Activated naive CD4-positive, alpha-beta T cell treated with anti-CD3 and anti-CD28 coated beads, Interleukin-2, amount 50 U/mL, for 72 hours (primary cell): Measurements from ENCODE around the gene SWAP70. TPM values are rescaled to one million over a fixed set of nuclear protein-coding genes. Genes with fewer than 3 reads are reported as not detected.
"Not testable (repeated sequence)": the region's sequence is repeated elsewhere in the genome, so short reads cannot be mapped to it uniquely, and the experiment has no call there.

ENCODE experiments used
- ATAC-seq, 2 donors: fragments of 150-1000 bp; cut with Tn5 transposase; 2 replicates each; pipeline ENCODE4 v1.10.0; 2021; ENCODE audit warnings: mild to moderate bottlenecking in 2 of 2, moderate library complexity in 2 of 2
- DNase-seq, 2 donors: peaks; one replicate each; pipeline ENCODE4 v3.0.0; 2021 to 2022; ENCODE audit warnings: low spot score in 2 of 2
- H3K27ac Mint-ChIP-seq, 2 donors: one replicate each; pipeline ENCODE4 v1.8.0; 2022; ENCODE audit warnings: mild to moderate bottlenecking in 2 of 2, mixed read lengths in 2 of 2
- H3K36me3 Mint-ChIP-seq, 2 donors: one replicate each; pipeline ENCODE4 v1.8.0; 2022; ENCODE audit warnings: mixed read lengths in 2 of 2
- H3K9me3 Mint-ChIP-seq, 2 donors: one replicate each; pipeline ENCODE4 v1.8.0; 2022; ENCODE audit warnings: mixed read lengths in 2 of 2
- total RNA-seq, 2 donors: library from RNA; stranded (reverse); gene quantifications; one replicate each; pipeline ENCODE4 v1.2.3, GENCODE V29; 2022

SWAP70 gene
- 1 to 10 TPM; 4.1 to 9.2 TPM for total RNA-seq

DNA sequence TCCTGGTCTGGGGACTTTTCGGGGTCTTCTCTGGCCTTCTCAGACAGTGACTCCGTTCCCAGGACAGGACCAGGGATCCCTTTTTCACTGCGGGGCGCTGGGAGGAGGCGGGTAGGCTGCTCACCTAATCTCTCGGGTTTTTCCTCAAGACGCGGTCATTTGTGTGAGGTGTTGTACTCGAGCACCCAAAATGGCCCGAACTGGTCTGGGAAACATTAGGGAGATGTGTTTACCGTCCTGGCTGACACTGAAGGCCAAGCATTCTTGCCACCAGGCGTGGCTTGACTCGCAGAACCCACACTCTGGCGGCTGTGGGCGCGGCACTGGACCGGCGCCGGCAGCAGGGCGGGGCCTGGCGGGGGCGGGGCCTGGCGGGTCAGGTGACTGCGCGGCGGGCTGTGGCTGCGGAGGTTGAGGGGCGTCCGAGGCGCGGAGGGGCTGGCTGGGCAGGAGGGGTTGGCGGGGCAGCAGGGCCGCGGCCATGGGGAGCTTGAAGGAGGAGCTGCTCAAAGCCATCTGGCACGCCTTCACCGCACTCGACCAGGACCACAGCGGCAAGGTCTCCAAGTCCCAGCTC, at the start of gene SWAP70:
Gene SWAP70, plus strand, starts transcription at position 379 of the 577 bp plus-strand sequence. Its CDS starts 103 bp downstream, at position 482.
- Mint-ChIP-seq H3K27ac (peak within 1 kb of the TSS in 1 of 2 donors; percentile 36), H3K9me3 (peaks cover 5 to 25% of the 10 kb centered on the region in 2 donors), H3K36me3 (peaks cover 16 to 34% of the 10 kb centered on the region in 2 donors)
- ATAC-seq (peak; percentile 96 to 97), DNase-seq (peak; percentile 81 to 82)

DNA sequence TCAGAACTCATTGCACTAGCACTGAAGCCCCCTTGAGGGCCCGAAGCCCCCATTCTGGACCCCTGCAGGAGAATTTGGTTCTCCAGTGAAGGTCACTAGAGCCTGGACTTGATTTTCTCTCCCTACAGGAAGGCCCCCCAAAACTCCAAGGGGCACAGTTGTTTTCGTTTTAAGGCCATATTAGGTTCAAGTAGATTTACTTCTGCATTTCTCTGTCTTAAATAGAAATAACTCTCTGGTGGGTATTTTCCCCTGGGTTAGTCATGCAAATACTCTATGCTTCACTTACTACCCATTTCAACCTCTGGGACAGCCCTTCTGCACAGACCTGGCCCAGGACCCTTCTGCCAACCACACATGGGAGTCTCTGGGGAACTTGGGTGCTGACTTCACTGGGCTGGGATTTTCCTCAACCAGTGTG, 48.8 kb upstream of the SWAP70 start:
- Mint-ChIP-seq H3K9me3 (no peaks in the 10 kb centered on the region), H3K36me3 (no peaks in the 10 kb centered on the region), H3K27ac (peak overlapping the region in 1 of 2 donors; percentile 91)
- ATAC-seq = peak in 1 of 2 donors; percentile 35
- peak in 1 of 2 donors; percentile 60 for DNase-seq

DNA sequence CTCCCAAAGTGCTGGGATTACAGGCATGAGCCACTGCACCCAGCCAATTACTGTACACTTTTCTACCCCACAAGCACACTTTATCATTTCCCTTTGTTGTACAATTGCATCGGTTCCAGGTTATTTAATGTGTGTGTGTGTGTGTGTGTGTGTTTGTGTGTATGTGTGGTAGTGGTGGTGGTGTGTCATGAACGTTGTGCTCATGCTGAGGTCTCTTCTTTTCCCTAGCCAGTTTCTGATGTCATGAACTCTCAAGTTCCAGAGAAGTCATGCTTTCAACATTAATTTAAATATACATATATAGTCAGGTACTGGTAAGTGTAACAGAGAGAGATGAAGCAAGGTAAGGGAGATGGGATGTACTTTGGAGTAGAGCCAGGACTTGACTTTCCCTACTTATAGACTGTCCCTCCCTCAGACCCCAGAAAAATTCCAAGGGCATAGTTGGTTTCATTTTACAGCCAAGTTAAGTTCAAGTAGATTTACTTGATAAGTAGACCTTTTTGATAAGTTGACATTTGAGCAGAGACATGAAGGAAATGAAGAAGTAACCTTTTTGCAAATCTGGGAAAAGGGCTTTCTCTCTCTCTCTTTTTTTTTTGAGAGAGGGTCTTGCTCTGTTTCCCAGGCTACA, 47.7 kb upstream of the SWAP70 start:
- Mint-ChIP-seq H3K9me3 (no peaks in the 10 kb centered on the region), H3K27ac (no peak overlapping the region), H3K36me3 (no peaks in the 10 kb centered on the region)
- ATAC-seq (no peak), DNase-seq (no peak)

DNA sequence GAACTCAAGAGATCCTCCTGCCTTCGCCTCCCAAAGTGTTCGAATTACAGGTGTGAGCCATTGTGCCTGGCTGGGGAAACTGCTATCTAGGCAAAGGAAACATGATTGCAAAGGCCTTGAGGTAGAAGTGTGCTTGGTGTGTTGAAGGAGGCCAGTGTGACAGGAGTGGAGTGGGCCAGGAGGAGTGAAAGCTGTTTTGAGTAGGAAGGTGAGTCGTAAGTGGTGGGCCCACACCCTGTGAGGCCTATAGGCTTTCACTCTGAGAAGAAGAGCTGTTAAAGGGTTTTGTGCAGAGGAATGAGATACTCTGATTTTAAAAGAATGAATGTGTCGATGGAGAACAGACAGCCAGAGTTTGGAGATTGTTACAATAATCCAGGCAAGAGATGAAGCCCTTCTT, 47.0 kb upstream of the SWAP70 start:
- no peak for ATAC-seq
- DNase-seq = no peak
- H3K9me3 Mint-ChIP-seq = no peaks in the 10 kb centered on the region

DNA sequence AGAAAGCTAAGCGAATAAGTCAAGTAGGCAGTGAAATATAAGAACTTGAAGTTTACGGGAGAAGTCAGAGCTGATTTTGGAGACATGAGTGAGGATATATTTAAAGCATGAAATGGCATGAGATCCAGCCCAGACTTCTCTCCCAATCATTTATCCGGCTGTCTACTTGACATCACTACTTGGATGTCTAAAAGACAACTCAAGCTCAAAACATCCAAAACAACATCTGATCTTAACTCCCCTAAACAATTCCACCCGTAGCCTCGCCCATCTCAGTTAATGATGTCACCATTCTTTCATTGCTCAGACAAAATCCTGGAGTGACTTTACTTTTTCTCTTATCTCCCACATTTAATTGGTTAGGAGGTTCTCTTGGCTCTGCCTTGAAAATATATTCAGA, 45.9 kb upstream of the SWAP70 start:
- Mint-ChIP-seq H3K36me3 (no peaks in the 10 kb centered on the region), H3K9me3 (no peaks in the 10 kb centered on the region), H3K27ac (no peak overlapping the region)
- DNase-seq (no peak), ATAC-seq (no peak)

More for the DNA sequence above, 47.0 kb upstream of the SWAP70 start:
- H3K36me3 Mint-ChIP-seq = no peaks in the 10 kb centered on the region
- no peak overlapping the region for H3K27ac Mint-ChIP-seq

DNA sequence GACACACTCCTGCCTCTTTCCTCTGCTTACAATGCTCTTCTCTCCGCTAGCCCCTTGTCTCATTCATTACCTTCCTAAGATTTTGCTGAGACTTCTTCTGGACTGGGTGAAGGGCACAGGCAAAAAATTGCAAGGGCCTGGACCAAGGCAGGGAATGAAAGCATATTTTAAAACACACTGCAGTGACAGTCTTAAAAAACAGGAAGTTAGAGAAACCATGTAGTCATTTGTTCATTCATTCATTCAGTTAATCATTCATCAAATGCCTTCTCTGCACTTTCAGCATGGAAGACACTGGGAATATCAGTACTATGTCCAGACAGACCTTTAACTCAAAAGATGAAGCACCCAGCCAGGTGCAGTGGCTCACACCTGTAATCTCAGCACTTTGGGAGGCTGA, 44.9 kb upstream of the SWAP70 start:
- Mint-ChIP-seq H3K9me3 (no peaks in the 10 kb centered on the region), H3K27ac (no peak overlapping the region), H3K36me3 (no peaks in the 10 kb centered on the region)
- DNase-seq (no peak), ATAC-seq (no peak)

DNA sequence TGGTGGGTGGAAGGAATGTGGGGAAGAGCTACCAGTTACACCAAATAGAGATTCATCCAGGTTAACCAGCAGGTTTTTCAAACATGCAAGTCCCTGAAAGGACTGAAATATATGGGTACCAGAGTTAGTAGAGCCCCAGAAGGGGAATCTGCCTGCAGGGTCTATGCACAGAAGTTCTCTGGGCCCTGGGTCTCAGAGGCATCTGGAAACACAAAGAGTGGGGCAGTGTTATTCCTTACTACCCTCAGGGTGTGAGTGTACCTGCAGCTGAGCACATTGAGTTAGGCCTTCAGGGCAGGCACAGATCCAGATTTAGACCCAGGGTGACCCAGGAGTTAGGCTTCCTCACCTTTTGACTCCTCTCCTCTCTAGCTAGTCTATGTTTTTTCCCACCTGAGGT, 43.9 kb upstream of the SWAP70 start:
- no peak for ATAC-seq
- Mint-ChIP-seq H3K9me3 (no peaks in the 10 kb centered on the region), H3K27ac (peak overlapping the region in 1 of 2 donors; percentile 7), H3K36me3 (no peaks in the 10 kb centered on the region)
- DNase-seq = no peak

DNA sequence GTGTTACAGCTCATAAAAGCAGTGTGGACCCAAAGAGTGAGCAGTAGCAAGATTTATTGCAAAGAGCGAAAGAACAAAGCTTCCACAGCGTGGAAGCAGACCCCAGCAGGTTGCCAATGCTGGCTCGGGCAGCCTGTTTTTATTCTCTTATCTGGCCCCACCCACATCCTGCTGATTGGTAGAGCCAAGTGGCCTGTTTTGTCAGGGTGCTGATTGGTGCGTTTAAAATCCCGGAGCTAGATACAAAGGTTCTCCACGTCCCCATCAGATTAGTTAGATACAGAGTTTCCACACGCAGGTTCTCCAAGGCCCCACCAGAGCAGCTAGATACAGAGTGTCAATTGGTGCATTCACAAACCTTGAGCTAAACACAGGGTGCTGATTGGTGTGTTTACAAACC, 41.5 kb upstream of the SWAP70 start:
- H3K36me3 Mint-ChIP-seq, ATAC-seq, H3K9me3 Mint-ChIP-seq, H3K27ac Mint-ChIP-seq, DNase-seq: not testable (repeated sequence)

DNA sequence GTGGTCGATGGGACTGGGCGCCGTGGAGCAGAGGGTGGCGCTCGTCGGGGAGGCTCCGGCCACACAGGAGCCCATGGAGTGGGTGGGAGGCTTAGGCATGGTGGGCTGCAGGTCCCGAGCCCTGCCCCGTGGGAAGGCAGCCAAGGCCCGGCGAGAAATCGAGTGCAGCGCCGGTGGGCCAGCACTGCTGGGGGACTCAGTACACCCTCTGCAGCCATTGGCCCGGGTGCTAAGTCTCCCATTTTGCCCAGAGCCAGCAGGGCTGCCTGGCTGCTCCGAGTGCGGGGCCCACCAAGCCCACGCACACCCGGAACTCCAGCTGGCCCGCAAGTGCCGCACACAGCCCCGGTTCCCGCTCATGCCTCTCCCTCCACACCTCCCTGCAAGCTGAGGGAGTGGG, 40.8 kb upstream of the SWAP70 start:
- not testable (repeated sequence) for H3K9me3 Mint-ChIP-seq, DNase-seq, H3K27ac Mint-ChIP-seq, ATAC-seq, H3K36me3 Mint-ChIP-seq

DNA sequence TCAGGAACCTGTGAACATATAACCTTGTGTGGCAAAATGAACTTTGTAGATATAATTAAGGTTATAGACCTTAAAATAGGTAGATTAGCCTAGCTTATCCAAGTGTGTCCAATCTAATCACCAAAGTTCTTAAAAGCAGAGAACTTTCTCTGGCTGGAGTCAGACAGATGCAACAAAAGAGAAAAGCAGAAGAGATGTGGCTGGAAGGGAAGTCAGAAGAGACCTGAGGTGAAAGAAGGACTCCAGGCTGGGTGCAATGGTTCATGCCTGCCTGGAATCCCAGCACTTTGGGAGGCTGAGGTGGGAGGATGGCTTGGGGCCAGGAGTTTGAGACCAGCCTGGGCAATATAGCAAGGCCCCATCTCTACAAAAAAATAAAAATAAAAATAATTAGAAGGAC, 39.4 kb upstream of the SWAP70 start:
- Mint-ChIP-seq H3K9me3 (no peaks in the 10 kb centered on the region), H3K27ac (no peak overlapping the region), H3K36me3 (no peaks in the 10 kb centered on the region)
- ATAC-seq = no peak
- no peak for DNase-seq

DNA sequence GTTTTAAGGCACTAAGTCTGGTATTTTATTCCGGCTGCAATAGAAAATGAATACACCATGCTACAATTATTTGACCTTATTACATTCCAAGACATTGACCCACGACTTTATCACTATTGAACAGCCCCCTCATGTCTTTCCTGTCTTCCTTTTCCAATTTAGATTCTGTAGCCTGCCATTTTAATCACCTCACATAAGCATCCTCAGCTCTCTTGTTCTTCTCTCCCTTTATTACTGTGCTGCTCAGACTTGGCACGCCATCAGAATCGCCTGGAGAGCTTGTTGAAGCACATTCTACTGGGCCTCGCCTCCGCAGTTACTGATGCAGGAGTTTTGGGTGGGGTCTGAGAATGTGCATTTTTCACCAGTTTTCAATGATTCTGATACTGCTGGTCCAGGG, 38.7 kb upstream of the SWAP70 start:
- Mint-ChIP-seq H3K27ac (no peak overlapping the region), H3K9me3 (no peaks in the 10 kb centered on the region), H3K36me3 (no peaks in the 10 kb centered on the region)
- no peak for DNase-seq
- ATAC-seq = no peak

DNA sequence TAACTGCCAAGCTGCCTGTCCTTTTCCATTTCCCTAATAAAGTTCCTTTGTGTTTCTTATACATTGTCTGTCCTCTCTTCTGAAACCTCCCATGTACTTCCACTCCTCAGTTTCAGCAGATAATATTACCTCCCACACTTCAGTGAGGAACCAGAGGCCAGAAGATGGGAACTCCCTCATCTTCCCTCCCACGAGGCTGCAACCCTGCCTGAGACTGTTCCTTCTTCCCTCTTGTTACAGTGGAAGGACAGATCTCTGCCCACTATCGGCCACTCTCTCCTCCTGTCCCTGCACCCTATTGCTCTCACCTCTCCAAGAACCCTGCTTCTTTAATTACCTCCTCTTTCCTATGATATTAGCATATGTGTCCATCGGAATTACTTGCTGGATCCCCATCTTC, 38.1 kb upstream of the SWAP70 start:
- H3K9me3 Mint-ChIP-seq = no peaks in the 10 kb centered on the region
- H3K36me3 Mint-ChIP-seq = no peaks in the 10 kb centered on the region
- ATAC-seq (no peak), DNase-seq (no peak)
- H3K27ac Mint-ChIP-seq = no peak overlapping the region

DNA sequence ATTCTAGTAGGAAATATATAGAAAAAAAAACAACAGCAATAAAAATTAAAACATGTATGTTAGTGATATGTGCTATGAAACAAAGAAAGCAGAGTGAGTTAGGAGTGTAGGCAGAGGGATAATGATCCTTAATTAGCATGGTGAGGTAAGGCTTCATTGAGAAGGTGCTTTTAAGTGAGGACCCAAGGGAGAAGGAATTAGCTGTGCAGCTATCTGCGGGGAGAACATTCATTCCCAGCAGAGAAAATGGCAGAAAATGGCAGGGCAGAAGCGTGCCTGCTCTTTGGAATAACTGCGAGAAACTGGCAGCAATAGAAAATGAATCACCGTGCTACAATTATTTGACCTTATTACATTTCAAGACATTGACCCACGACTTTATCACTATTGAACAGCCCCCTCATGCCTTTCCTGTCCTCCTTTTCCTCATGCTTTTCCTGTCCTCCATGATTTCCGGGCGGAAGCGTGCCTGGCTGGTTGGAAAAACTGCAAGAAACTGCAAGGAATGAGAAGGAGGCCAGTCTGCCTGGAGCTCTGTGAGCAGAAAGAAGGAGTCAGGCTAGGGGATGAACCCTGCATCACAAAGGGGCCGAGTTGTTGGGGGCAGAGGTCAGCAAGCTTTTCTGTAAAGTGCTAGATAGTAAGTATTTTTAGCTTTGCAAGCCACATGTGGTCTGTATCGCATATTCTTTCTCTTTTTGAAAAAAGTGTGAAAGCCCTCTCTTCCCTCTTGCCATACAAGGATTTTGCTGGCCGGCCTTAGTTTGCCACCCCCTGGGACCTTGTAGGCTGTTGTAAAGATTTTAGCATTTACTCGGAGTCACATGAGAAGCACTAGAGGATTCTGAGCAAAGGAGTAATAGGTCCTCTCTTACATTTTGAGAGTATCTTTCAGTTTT, 37.1 kb upstream of the SWAP70 start:
- no peak for DNase-seq
- no peak overlapping the region for H3K27ac Mint-ChIP-seq
- H3K9me3 Mint-ChIP-seq = no peaks in the 10 kb centered on the region
- ATAC-seq = no peak
- no peaks in the 10 kb centered on the region for H3K36me3 Mint-ChIP-seq

DNA sequence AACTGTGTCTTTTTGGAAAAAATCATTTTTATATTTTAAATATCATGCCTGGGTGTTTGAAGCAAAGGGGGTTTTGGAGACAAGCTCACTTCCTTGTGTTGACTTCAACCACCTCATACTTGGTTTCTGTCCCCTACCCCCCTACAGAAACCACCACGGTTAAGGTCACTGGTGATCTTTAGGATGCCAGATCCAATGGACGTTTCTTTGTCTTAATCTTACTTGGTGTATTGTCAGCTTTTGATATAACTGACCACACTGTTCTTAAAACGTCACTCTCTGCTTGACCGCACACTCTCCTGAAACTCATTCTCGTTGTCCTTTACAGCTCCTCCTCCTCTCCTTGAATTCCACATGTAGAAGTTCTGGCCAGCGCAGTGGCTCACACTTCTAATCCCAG, 34.8 kb upstream of the SWAP70 start:
- ATAC-seq (no peak), DNase-seq (no peak)
- Mint-ChIP-seq H3K9me3 (peaks cover 5% of the 10 kb centered on the region in 2 donors), H3K27ac (no peak overlapping the region), H3K36me3 (peaks cover 0 to 6% of the 10 kb centered on the region in 2 donors)

DNA sequence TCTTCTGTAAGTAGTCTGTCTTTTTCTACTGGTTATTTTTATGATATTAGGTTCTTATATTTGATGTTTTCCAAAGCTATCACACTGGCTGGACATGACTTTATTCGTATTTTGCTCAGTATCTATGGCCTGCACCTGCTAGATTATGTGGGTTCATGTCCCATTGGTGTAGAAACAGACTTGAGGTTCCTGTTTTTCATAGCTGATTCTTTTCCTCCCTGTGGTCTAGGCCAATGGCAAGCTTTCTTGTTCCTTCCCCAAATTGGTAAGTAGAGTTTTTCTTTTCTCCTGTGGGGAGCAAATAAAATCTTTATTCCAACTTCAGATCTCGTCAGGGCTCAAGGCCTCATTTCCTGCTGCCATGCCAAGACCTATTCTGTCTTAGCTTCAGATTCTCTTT, 30.2 kb upstream of the SWAP70 start:
- no peak for DNase-seq
- no peak overlapping the region for H3K27ac Mint-ChIP-seq
- peaks cover 5% of the 10 kb centered on the region in 2 donors for H3K9me3 Mint-ChIP-seq
- peaks cover 0 to 6% of the 10 kb centered on the region in 2 donors for H3K36me3 Mint-ChIP-seq
- ATAC-seq = no peak

DNA sequence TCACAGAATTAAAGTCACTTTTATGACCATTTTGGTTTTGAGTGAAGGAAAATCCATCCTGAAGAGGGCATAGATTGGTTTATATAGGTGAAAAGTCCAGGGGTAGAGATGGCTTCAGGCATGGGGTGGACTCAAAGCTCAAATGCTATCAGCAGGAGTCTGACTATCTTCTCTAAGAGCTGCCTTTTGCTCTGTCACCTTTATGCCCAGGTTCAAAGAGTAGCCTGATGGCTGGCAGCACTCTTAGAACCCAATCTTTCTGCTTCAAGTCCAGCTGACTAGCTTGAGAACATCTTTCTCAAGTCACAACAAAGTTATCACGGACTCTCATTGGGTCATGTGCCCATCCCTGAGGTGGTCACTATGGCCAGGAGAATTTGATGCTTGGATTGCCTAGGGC, 27.2 kb upstream of the SWAP70 start:
- DNase-seq (no peak), ATAC-seq (no peak)
- peaks cover 0 to 6% of the 10 kb centered on the region in 2 donors for H3K36me3 Mint-ChIP-seq
- H3K27ac Mint-ChIP-seq = no peak overlapping the region
- peaks cover 5% of the 10 kb centered on the region in 2 donors for H3K9me3 Mint-ChIP-seq

DNA sequence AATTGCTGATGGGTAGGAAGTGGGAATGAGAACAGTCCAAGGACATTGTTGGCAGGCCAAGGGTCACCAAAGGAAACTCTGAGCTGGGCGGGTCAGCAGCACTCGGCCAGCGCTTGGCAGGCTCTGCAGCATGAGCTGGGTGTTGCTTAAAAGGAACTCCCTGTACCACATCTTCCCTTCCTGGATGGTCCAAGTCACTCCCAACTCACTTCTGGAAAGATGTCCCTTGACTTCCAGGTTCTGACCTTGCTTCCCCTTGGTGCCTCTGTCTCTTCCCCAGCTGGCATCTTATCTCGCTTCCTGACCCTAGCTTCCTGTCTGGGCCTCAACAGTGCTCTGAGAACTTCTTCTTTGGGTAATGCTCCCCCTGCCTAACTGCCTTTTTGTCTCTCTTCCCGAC, 24.8 kb upstream of the SWAP70 start:
- DNase-seq (no peak), ATAC-seq (no peak)
- Mint-ChIP-seq H3K27ac (no peak overlapping the region), H3K9me3 (peaks cover 0 to under 1% of the 10 kb centered on the region in 2 donors), H3K36me3 (no peaks in the 10 kb centered on the region)
